GM12872 (cell line): ENCODE data around the gene AGBL1.

Source experiments
- CTCF ChIP-seq: IDR thresholded peaks from 3 replicates; pipeline ENCODE4 v1.5.1; 2011; ENCODE audit warnings: low read depth, mild to moderate bottlenecking, low read length, moderate library complexity; ENCODE audit not compliant: insufficient read depth

Gene AGBL1

DNA sequence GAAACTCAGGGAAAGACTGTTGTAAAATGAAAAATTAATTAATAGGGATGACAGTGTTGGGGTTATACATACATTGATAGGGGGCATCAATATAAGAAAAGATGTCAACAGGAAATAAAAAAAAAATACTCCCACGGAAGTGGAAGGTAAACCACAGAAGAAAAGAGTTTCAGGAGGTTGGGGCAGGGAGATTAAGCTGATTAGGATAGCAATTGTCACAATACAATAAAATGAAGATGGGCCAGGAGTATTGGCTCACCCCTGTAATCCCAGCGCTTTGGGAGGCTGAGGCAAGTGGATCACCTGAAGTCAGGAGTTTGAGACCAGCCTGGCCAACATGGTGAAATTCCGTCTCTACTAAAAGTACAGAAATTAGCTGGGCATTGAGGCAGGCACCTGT is 536.1 kb downstream of the AGBL1 start:
- TF ChIP-seq CTCF, result no peak

DNA sequence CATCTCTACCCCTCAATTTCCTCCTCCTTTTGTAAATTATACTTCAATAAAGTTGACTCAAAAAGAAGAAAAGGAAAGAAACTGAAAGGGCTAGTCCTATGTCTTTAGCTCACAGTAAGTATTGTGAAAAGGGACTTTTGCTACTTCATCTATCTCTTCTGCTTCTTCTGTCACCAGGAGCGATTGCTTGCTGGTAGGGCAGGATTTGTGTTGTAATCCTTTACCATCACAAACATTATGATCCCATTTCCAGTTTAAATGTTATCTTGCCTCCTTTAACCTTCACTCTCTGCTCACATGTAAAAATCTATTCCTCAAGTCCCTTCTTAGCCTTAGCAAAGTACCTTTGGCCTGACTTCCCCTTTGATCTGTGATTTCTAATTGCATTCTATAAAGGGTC is 537.1 kb downstream of the AGBL1 start:
- no peak for TF ChIP-seq CTCF

- no peak for TF ChIP-seq CTCF
Measured at GRCh38 chr15:86620157-86620556, 540.5 kb downstream of the AGBL1 start.

DNA sequence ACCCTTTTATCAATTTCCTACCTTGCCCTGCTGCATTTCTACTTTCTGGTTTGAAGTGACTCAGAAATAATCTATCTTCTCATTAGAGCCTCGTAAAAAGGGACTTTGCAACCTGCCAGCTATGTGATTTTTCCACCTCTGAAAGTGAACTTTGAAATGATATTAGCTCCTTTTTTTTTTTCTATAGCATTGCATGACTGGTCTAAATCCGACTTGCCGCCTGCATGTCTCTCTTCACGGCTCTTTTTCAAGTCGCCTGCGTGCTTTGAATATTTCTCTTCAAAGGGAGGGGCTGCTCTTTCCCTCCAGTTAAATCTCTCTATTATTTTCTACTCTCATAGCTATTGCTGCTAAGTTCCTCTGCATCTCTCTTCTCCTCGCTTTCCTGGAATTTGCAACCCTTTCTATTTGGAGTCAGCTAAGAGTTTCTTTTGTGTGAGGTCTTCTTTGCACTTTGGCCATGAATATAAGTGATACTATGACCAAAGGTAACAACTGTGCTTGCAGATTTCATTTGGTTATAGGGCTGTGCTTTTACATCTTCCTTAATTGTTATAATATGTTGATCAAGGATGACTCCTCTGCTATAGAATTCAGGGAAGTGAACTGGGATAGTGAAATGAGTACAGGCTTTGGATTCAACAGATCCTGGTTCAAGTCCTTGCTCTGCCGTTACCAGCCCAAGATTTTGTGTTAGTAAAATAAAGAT is 541.1 kb downstream of the AGBL1 start:
- TF ChIP-seq CTCF, result no peak

GRCh38 chr15:86623236-86623635 is 543.6 kb downstream of the AGBL1 start:
- TF ChIP-seq CTCF, result no peak

GRCh38 chr15:86624261-86625036 is 544.8 kb downstream of the AGBL1 start:
- TF ChIP-seq CTCF, result no peak

- TF ChIP-seq CTCF, result no peak
Measured at GRCh38 chr15:86629409-86630356, 550.0 kb downstream of the AGBL1 start.
